NT2/D1 (cell line): ENCODE measurements around the gene SF3B5.

Experiments
- DNase-seq: peaks from one replicate; pipeline ENCODE4 v3.0.0-alpha.2; 2011; ENCODE audit warnings: low read depth, low spot score
- H3K27me3 ChIP-seq: 2 replicates; pipeline ENCODE4 v1.6.0; 2011; ENCODE audit warnings: mild to moderate bottlenecking; ENCODE audit not compliant: insufficient read length, insufficient read depth
- H3K36me3 ChIP-seq: 2 replicates; pipeline ENCODE4 v1.6.1; 2011; ENCODE audit warnings: mild to moderate bottlenecking, low read length, mixed read lengths; ENCODE audit not compliant: insufficient read depth, insufficient read length
- H3K4me1 ChIP-seq: 2 replicates; pipeline ENCODE4 v1.5.1; 2011; ENCODE audit not compliant: insufficient read depth, insufficient read length
- H3K4me3 ChIP-seq: 2 replicates; pipeline ENCODE4 v1.5.1; 2011; ENCODE audit warnings: low read depth; ENCODE audit not compliant: insufficient read length
- H3K9ac ChIP-seq: 2 replicates; pipeline ENCODE4 v1.6.0; 2011; ENCODE audit warnings: low read depth; ENCODE audit not compliant: insufficient read length
- H3K9me3 ChIP-seq: 2 replicates; pipeline ENCODE4 v1.5.1; 2011; ENCODE audit warnings: mild to moderate bottlenecking, low read length; ENCODE audit not compliant: insufficient read depth
- SUZ12 ChIP-seq: IDR thresholded peaks from 2 replicates; pipeline ENCODE4 v1.6.1; 2011; ENCODE audit not compliant: insufficient read length, insufficient read depth; ENCODE audit errors: extremely low read depth
- YY1 ChIP-seq: IDR thresholded peaks from 2 replicates; pipeline ENCODE4 v1.6.1; 2011; ENCODE audit not compliant: insufficient read length, insufficient read depth
- ZNF274 ChIP-seq: IDR thresholded peaks from 2 replicates; pipeline ENCODE4 v1.6.1; 2011; ENCODE audit warnings: mild to moderate bottlenecking, low read depth, low read length

SF3B5 gene

GRCh38 chr6:144106206-144106605 is 10.8 kb upstream of the SF3B5 start:
- Histone ChIP-seq H3K27me3 (no peaks in the 10 kb centered on the region), H3K4me3 (no peak overlapping the region), H3K9me3 (no peaks in the 10 kb centered on the region), H3K4me1 (no peaks in the 10 kb centered on the region), H3K9ac (no peak overlapping the region), H3K36me3 (no peaks in the 10 kb centered on the region)
- DNase-seq: no peak
- TF ChIP-seq YY1 (no peak), ZNF274 (no peak), SUZ12 (no peak)

- Histone ChIP-seq H3K36me3 (no peaks in the 10 kb centered on the region), H3K4me3 (no peak overlapping the region), H3K27me3 (no peaks in the 10 kb centered on the region), H3K9me3 (no peaks in the 10 kb centered on the region), H3K4me1 (no peaks in the 10 kb centered on the region), H3K9ac (no peak overlapping the region)
- no peak for TF ChIP-seq SUZ12
- no peak for TF ChIP-seq YY1
- TF ChIP-seq ZNF274: no peak
- no peak for DNase-seq
Measured at GRCh38 chr6:144104898-144105487, 9.6 kb upstream of the SF3B5 start.

- no peak for DNase-seq
- TF ChIP-seq YY1: no peak
- no peak for TF ChIP-seq ZNF274
- TF ChIP-seq SUZ12: no peak
- no peaks in the 10 kb centered on the region for H3K36me3 ChIP-seq
- H3K4me3 ChIP-seq: no peak overlapping the region
- H3K27me3 ChIP-seq: no peaks in the 10 kb centered on the region
- H3K9me3 ChIP-seq: no peaks in the 10 kb centered on the region
- no peak overlapping the region for H3K9ac ChIP-seq
- H3K4me1 ChIP-seq: no peaks in the 10 kb centered on the region
Measured at GRCh38 chr6:144104488-144104887, 9.1 kb upstream of the SF3B5 start.

GRCh38 chr6:144103026-144103563 is 7.7 kb upstream of the SF3B5 start:
- H3K4me3 ChIP-seq: no peak overlapping the region
- no peak overlapping the region for H3K9ac ChIP-seq
- H3K9me3 ChIP-seq: no peaks in the 10 kb centered on the region
- H3K4me1 ChIP-seq: no peaks in the 10 kb centered on the region
- TF ChIP-seq SUZ12 (no peak), YY1 (no peak), ZNF274 (no peak)
- H3K36me3 ChIP-seq: no peaks in the 10 kb centered on the region
- H3K27me3 ChIP-seq: no peaks in the 10 kb centered on the region
- no peak for DNase-seq

DNA sequence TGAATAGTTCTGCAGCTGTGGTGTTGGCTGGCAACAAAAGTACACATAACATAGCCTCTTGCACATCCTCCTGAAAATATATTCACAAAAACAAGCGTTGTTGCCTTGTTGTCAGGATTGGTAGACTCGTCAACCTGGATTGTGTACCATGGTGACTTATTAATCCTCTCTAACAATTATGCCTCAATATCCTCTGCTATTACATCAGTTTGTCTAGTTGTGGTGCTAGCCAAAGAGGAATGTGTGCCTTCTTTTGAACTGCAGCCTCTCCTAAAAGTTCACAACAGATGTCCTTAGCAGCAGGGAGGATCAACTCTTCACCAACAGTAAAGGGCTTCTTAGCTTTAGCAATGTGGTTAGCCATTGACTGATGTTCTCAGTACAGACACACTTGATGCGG is 3.6 kb upstream of the SF3B5 start:
- peaks cover 1% of the 10 kb centered on the region for H3K36me3 ChIP-seq
- no peak overlapping the region for H3K4me3 ChIP-seq
- peaks cover 4% of the 10 kb centered on the region for H3K4me1 ChIP-seq
- no peaks in the 10 kb centered on the region for H3K9me3 ChIP-seq
- TF ChIP-seq ZNF274: no peak
- no peak for TF ChIP-seq YY1
- TF ChIP-seq SUZ12: no peak
- H3K9ac ChIP-seq: no peak overlapping the region
- DNase-seq: no peak
- no peaks in the 10 kb centered on the region for H3K27me3 ChIP-seq

DNA sequence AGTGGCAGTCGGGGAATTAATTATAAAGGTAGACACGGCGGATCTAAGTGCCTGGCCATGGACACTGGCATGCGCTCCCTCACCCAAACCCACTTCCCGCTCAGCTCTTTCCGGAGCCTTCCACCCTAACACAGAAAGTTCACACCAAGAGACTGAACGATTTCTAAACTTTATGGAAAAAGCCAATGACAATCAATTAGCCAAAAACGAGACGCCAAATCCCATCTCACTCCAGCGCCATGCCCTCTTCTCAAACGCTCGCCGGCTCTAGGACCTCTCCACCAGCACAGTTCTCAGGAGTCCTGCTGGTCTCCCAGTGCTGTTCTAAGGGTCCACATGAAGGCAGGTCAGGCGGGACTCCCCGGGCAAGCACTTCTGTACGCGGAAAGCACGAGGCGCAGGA is 641 bp downstream of the SF3B5 start:
- TF ChIP-seq ZNF274: no peak
- TF ChIP-seq YY1: no peak
- no peak for TF ChIP-seq SUZ12
- no peak for DNase-seq
- Histone ChIP-seq H3K9ac (peak overlapping the region; percentile 97), H3K4me1 (peaks cover 5% of the 10 kb centered on the region), H3K27me3 (no peaks in the 10 kb centered on the region), H3K36me3 (peaks cover 6% of the 10 kb centered on the region), H3K9me3 (no peaks in the 10 kb centered on the region), H3K4me3 (peak overlapping the region; percentile 93)

- H3K27me3 ChIP-seq: no peaks in the 10 kb centered on the region
- H3K4me1 ChIP-seq: peaks cover 5% of the 10 kb centered on the region
- TF ChIP-seq ZNF274: no peak
- TF ChIP-seq YY1: no peak
- TF ChIP-seq SUZ12: no peak
- peaks cover 6% of the 10 kb centered on the region for H3K36me3 ChIP-seq
- no peak overlapping the region for H3K9ac ChIP-seq
- no peak for DNase-seq
- H3K4me3 ChIP-seq: peak overlapping the region; percentile 11
- H3K9me3 ChIP-seq: no peaks in the 10 kb centered on the region
Measured at GRCh38 chr6:144093658-144094057, 1.7 kb downstream of the SF3B5 start.
